K562 (cell line): ENCODE measurements around the gene ERBB3. TPM values are rescaled to one million over a fixed set of nuclear protein-coding genes. Genes with fewer than 3 reads are reported as not detected.
A peak's percentile ranks its signal among the peaks of the same experiment; 100 is the strongest.

Experiments
- ATF1 ChIP-seq, 2 experiments: fragments of 450-650 bp in 1 of 2; IDR thresholded peaks; 2 replicates each; pipeline ENCODE4 v1.6.1; 2016; ENCODE audit warnings: missing compliant biosample characterization in 1 of 2, missing genetic modification characterization in 1 of 2
- BDP1 ChIP-seq: IDR thresholded peaks from 3 replicates; pipeline ENCODE4 v1.6.1; 2011; ENCODE audit not compliant: insufficient read length, insufficient read depth
- BRCA1 ChIP-seq, 2 experiments: fragments of 450-650 bp in 1 of 2; sonication (generic) in 1 of 2; formaldehyde crosslinking in 1 of 2; IDR thresholded peaks; 2 replicates each; pipeline versions ENCODE4 v1.5.0 to v1.6.1; 2017 to 2020; ENCODE audit warnings: mild to moderate bottlenecking in 1 of 2, missing genetic modification reagents in 1 of 2
- CEBPB ChIP-seq: fragments of 450-650 bp; IDR thresholded peaks from 2 replicates; pipeline ENCODE4 v1.6.1; 2016; ENCODE audit warnings: missing genetic modification characterization, missing compliant biosample characterization
- HLTF ChIP-seq: fragments of 450-650 bp; IDR thresholded peaks from 2 replicates; pipeline ENCODE4 v1.6.1; 2016
- KDM1A ChIP-seq, 2 experiments: fragments of 450-650 bp; IDR thresholded peaks; 2 replicates each; pipeline ENCODE4 v1.6.1; 2016; ENCODE audit warnings: mild to moderate bottlenecking in 2 of 2
- KHSRP ChIP-seq: fragments of 450-650 bp; IDR thresholded peaks from 2 replicates; pipeline ENCODE4 v1.6.1; 2017
- KLF10 ChIP-seq: fragments of 250-450 bp; sonication (Bioruptor Pico); IDR thresholded peaks from 2 replicates; pipeline ENCODE4 v1.6.1; 2021; ENCODE audit warnings: matching md5 sums
- NFRKB ChIP-seq: fragments of 450-650 bp; IDR thresholded peaks from 2 replicates; pipeline ENCODE4 v1.6.1; 2016; ENCODE audit warnings: low read depth
- SMARCC2 ChIP-seq: fragments of 450-650 bp; IDR thresholded peaks from 2 replicates; pipeline ENCODE4 v1.6.1; 2017; ENCODE audit warnings: antibody characterized with exemption, moderate library complexity, mild to moderate bottlenecking, low read depth
- ZKSCAN1 ChIP-seq: fragments of 150-350 bp; IDR thresholded peaks from 2 replicates; pipeline ENCODE4 v1.6.1; 2016; ENCODE audit warnings: low read depth, low read length
- ZNF232 ChIP-seq: sonication (generic); formaldehyde crosslinking; IDR thresholded peaks from 2 replicates; pipeline ENCODE4 v1.8.0; 2022; ENCODE audit warnings: mild to moderate bottlenecking, missing genetic modification reagents
- ZNF24 ChIP-seq: fragments of 450-650 bp; IDR thresholded peaks from 2 replicates; pipeline ENCODE4 v1.6.1; 2016
- ZNF699 ChIP-seq: fragments of 250-450 bp; sonication (Bioruptor Pico); IDR thresholded peaks from 2 replicates; pipeline ENCODE4 v1.8.0; 2021; ENCODE audit warnings: mild to moderate bottlenecking, moderate library complexity; ENCODE audit not compliant: insufficient replicate concordance
- polyA plus RNA-seq, 8 experiments: library from polyadenylated mRNA; depleted of rRNA in 4 of 8; stranded (reverse) in 5 of 8; unstranded in 3 of 8; fragments of >200 nt; fragmentation: Nextera tagmentation in 2 of 8; fragmentation: Illumina TruSeq in 1 of 8; extraction: Ambion mirVana in 2 of 8; extraction: Trizol in 1 of 8; gene quantifications; 2 replicates each; pipeline versions ENCODE4 v1.2.1 to v1.2.3, GENCODE V29; 2011 to 2014; ENCODE audit warnings: inconsistent platforms in 1 of 8, missing spikeins in 1 of 8
- total RNA-seq, 7 experiments: library from RNA; depleted of rRNA in 6 of 7; stranded (reverse); fragments of >200 nt in 6 of 7; fragmentation: Illumina TruSeq in 2 of 7; extraction: Trizol in 2 of 7; gene quantifications; 2 replicates each; pipeline versions ENCODE4 v1.2.1 to v1.2.3, GENCODE V29; 2011 to 2021; ENCODE audit warnings: low replicate concordance in 1 of 7
- TF ChIP-seq, protein P1 (sequence below), 2 experiments: fragments of 450-650 bp; IDR thresholded peaks; 2 replicates each; pipeline ENCODE4 v1.6.1; 2016; ENCODE audit warnings: mild to moderate bottlenecking in 2 of 2, borderline replicate concordance in 1 of 2, low read depth in 1 of 2, moderate library complexity in 1 of 2
- TF ChIP-seq, protein P2 (sequence below): fragments of 450-650 bp; IDR thresholded peaks from 2 replicates; pipeline ENCODE4 v1.6.1; 2014; ENCODE audit warnings: low read depth, mild to moderate bottlenecking, moderate library complexity, borderline replicate concordance
- TF ChIP-seq, protein P3 (sequence below): fragments of 450-650 bp; formaldehyde crosslinking; IDR thresholded peaks from 2 replicates; pipeline ENCODE4 v1.4.0; 2020; ENCODE audit warnings: mild to moderate bottlenecking, moderate library complexity
- TF ChIP-seq, protein P4 (sequence below): IDR thresholded peaks from 2 replicates; pipeline ENCODE4 v1.6.1; 2011; ENCODE audit not compliant: insufficient read length; ENCODE audit errors: extremely low read depth

Gene ERBB3
- total and polyA plus RNA-seq, 9 of the 15 experiments (the other 6 are each of a cell fraction or from before 2014, with no cell fraction given): 1.5 to 5.4 (median 3.8) TPM

DNA sequence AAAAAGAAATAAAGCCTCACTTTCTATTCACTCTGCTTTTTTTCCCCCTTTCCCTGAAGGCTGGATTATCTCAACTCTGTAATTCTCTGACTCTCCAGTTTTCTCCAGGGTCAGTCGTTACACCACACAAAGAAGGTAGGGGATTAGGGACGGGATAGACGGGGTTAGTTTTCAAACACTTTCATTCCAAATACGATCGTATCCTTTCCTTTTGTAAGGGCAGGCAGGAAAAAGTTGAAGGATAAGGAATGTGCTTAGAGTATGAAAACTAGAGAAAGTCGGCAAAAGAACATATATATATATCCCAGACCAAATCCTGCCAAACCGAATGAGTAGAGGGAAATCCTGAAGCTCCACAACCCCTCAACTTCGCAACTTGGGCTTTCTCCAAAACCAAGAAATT lies 47.5 kb downstream of the ERBB3 start (continued):
- TF ChIP-seq, protein P1, sequence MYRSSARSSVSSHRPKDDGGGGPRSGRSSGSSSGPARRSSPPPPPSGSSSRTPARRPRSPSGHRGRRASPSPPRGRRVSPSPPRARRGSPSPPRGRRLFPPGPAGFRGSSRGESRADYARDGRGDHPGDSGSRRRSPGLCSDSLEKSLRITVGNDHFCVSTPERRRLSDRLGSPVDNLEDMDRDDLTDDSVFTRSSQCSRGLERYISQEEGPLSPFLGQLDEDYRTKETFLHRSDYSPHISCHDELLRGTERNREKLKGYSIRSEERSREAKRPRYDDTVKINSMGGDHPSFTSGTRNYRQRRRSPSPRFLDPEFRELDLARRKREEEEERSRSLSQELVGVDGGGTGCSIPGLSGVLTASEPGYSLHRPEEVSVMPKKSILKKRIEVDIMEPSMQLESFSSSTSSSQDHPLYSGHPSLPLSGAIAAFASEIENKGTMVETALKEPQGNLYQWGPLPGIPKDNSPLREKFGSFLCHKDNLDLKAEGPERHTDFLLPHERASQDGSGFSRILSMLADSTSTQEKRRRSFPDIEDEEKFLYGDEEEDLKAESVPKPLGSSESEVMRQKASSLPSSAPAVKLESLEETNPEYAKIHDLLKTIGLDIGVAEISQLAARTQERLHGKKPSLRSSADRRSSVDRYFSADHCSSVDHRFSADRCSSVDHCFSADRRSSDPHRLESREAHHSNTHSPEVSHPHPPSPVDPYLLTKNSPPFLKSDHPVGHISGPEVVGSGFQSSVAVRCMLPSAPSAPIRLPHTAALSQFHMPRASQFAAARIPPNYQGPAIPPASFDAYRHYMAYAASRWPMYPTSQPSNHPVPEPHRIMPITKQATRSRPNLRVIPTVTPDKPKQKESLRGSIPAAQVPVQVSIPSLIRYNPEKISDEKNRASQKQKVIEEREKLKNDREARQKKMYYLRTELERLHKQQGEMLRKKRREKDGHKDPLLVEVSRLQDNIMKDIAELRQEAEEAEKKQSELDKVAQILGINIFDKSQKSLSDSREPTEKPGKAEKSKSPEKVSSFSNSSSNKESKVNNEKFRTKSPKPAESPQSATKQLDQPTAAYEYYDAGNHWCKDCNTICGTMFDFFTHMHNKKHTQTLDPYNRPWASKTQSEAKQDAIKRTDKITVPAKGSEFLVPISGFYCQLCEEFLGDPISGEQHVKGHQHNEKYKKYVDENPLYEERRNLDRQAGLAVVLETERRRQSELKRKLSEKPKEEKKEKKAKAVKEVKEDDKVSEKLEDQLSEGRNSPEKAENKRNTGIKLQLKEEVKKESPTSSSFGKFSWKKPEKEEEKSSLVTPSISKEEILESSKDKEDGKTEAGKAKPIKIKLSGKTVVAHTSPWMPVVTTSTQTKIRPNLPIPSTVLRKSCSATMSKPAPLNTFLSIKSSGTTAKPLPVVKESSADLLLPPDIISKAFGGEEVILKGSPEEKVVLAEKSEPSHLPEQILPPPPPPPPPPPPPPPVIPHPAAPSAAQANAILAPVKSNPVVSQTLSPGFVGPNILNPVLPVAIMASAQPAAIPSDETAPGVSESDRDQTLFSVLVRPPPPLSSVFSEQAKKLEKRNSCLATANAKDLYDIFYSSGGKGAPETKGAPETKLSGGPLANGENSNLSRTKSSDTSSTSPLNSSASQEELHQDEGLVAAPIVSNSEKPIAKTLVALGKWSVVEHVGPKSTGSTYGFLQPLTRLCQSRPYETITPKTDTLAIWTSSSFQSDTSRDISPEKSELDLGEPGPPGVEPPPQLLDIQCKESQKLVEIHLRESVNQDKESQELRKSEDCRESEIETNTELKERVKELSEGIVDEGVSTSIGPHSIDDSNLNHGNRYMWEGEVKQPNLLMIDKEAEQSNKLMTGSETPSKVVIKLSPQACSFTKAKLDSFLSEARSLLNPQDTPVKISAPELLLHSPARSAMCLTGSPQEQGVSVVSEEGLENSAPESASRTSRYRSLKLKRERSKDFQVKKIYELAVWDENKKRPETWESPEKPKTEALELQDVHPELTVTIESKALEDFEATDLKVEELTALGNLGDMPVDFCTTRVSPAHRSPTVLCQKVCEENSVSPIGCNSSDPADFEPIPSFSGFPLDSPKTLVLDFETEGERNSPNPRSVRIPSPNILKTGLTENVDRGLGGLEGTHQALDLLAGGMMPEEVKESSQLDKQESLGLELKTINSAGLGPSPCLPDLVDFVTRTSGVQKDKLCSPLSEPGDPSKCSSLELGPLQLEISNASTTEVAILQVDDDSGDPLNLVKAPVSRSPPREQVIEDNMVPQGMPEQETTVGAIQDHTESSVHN (IDR thresholded peaks at IDR 0.05; ENCODE audit: borderline replicate concordance in 1 of 2, low read depth in 1 of 2): no peak
- TF ChIP-seq BRCA1 (IDR thresholded peaks at IDR 0.05): no peak
- TF ChIP-seq BRCA1 (CRISPR knock-in tag; IDR thresholded peaks at IDR 0.05): no peak
- no peak for TF ChIP-seq KLF10 (CRISPR knock-in tag)
- peak; percentile 77; the same call in 1 of the 2 replicates for TF ChIP-seq NFRKB
- TF ChIP-seq, protein P2, sequence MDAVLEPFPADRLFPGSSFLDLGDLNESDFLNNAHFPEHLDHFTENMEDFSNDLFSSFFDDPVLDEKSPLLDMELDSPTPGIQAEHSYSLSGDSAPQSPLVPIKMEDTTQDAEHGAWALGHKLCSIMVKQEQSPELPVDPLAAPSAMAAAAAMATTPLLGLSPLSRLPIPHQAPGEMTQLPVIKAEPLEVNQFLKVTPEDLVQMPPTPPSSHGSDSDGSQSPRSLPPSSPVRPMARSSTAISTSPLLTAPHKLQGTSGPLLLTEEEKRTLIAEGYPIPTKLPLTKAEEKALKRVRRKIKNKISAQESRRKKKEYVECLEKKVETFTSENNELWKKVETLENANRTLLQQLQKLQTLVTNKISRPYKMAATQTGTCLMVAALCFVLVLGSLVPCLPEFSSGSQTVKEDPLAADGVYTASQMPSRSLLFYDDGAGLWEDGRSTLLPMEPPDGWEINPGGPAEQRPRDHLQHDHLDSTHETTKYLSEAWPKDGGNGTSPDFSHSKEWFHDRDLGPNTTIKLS: no peak
- TF ChIP-seq ZNF232 (CRISPR knock-in tag): no peak
- TF ChIP-seq KDM1A (IDR thresholded peaks at IDR 0.05): no peak
- TF ChIP-seq ZKSCAN1: no peak
- no peak for TF ChIP-seq SMARCC2
- no peak for TF ChIP-seq ZNF699 (CRISPR knock-in tag)
- TF ChIP-seq, protein P3, sequence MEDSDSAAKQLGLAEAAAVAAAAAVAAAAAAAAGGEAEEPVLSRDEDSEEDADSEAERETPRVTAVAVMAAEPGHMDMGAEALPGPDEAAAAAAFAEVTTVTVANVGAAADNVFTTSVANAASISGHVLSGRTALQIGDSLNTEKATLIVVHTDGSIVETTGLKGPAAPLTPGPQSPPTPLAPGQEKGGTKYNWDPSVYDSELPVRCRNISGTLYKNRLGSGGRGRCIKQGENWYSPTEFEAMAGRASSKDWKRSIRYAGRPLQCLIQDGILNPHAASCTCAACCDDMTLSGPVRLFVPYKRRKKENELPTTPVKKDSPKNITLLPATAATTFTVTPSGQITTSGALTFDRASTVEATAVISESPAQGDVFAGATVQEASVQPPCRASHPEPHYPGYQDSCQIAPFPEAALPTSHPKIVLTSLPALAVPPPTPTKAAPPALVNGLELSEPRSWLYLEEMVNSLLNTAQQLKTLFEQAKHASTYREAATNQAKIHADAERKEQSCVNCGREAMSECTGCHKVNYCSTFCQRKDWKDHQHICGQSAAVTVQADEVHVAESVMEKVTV (CRISPR knock-in tag): no peak
- TF ChIP-seq BDP1: no peak
- TF ChIP-seq, protein P4, sequence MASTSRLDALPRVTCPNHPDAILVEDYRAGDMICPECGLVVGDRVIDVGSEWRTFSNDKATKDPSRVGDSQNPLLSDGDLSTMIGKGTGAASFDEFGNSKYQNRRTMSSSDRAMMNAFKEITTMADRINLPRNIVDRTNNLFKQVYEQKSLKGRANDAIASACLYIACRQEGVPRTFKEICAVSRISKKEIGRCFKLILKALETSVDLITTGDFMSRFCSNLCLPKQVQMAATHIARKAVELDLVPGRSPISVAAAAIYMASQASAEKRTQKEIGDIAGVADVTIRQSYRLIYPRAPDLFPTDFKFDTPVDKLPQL: peak; percentile 53
- no peak for TF ChIP-seq ZNF24
- no peak for TF ChIP-seq ATF1 (CRISPR knock-in tag; IDR thresholded peaks at IDR 0.05)
- TF ChIP-seq ATF1 (tag; IDR thresholded peaks at IDR 0.05): no peak
- no peak for TF ChIP-seq CEBPB (tag)
- TF ChIP-seq KHSRP: no peak; the same call in 1 of the 2 replicates
- no peak for TF ChIP-seq HLTF
